T47D (cell line): ENCODE data around the gene FAM199X.

ENCODE experiments used
- DNase-seq, 2 experiments: peaks; one replicate each; pipeline versions ENCODE4 v3.0.0 to v3.0.0-alpha.2; 2011 to 2012; ENCODE audit warnings: low read depth in 1 of 2, low spot score in 1 of 2
- JUND ChIP-seq: IDR thresholded peaks from 2 replicates; pipeline ENCODE4 v1.6.1; 2012; ENCODE audit warnings: low read depth
- in situ Hi-C: cut with HindIII; loops from 2 replicates; pipeline ENCODE4 v1.10.0; 2016; ENCODE audit warnings: low sequenced_read_pairs, low pct_unique_long_range_greater_than_20kb

FAM199X gene

DNA sequence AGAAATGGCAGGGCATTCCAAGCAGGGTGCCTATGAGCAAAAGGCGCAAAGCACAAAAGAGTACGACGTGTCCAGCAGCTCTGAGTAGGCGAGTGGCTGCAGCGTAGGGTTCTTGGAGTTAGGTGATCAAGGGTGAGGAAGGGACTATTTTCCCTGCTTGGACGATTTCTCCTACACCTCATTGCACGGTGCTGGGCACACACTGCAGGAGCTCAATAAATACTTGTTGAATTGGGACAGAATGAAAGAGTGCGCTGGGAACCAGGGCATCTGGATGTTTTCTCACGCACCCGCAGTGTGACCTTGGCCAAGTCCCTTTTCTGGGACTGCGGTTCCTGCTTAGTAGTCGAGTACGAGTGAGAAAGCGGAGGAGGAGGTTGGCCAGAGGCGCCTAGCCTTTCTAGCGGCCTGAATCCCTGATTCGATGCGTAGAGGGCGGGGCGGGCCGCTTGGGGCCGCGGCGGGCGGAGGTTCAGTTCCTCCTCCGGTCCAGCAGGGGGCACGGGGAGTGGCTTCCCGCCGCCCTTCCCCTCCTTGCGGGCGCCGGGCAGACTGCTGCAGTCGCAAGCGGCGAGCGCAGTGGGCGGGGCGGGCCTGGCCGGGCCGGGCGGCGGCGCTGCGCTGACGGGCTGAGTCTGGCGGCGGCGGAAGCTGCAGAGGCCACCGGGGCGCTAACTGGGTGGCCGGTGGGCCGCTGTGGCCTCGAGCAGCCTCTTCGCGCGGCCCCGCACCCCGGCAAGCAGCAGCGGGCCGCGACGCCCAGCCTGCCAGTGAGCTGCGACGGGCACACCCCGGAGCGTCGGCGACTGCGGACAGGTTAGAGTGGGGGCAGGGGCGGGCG is at the start of gene FAM199X:
TSS of gene FAM199X (plus strand) at position 560 of the 841 bp plus-strand sequence. CDS start 333 bp downstream, outside the sequence.
- DNase-seq: peak; percentile 24 to 84
- in situ Hi-C loops: no loop called here
- TF ChIP-seq JUND: no peak

- no peak for DNase-seq
- no peak for TF ChIP-seq JUND
- in situ Hi-C loops: no loop called here
Measured at GRCh38 chrX:104117759-104118158, 48.5 kb upstream of the FAM199X start.

DNA sequence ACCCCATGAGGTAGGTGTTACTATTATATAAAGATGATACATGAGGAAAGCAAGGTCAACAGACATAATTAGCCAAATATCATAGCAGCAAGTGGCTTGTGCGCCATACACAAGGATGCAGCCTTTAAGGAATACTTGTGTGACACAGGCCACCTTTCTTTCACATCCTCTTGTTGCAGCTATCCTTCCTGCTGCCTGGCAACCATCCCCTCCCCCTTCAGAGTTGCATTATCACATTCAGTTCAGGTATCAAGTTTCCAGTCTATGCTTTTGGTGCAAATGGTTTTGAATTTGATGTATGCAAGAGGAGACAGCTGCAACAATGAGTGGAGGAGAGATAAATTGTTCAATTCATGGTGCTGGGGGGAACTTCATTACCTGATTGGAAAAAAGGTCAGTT is 47.5 kb upstream of the FAM199X start:
- no peak for TF ChIP-seq JUND
- no peak for DNase-seq
- in situ Hi-C loops: no loop called here

GRCh38 chrX:104122829-104123228 is 43.4 kb upstream of the FAM199X start:
- no peak for TF ChIP-seq JUND
- in situ Hi-C loops: no loop called here
- DNase-seq: no peak

- DNase-seq: no peak
- in situ Hi-C loops: no loop called here
- no peak for TF ChIP-seq JUND
Measured at GRCh38 chrX:104126856-104127255, 39.4 kb upstream of the FAM199X start.

- in situ Hi-C loops: no loop called here
Measured at GRCh38 chrX:104130808-104131207, 35.4 kb upstream of the FAM199X start.

GRCh38 chrX:104134583-104135261 is 31.5 kb upstream of the FAM199X start:
- no peak for TF ChIP-seq JUND
- no peak for DNase-seq
- in situ Hi-C loops: no loop called here

More at GRCh38 chrX:104130808-104131207, 35.4 kb upstream of the FAM199X start:
- DNase-seq: no peak
- no peak for TF ChIP-seq JUND

GRCh38 chrX:104135677-104136076 is 30.6 kb upstream of the FAM199X start:
- TF ChIP-seq JUND: no peak
- no peak for DNase-seq
- in situ Hi-C loops: no loop called here

GRCh38 chrX:104136241-104137019 is 29.8 kb upstream of the FAM199X start:
- in situ Hi-C loops: no loop called here
- DNase-seq: peak; percentile 16 to 72
- no peak for TF ChIP-seq JUND

- TF ChIP-seq JUND: no peak
- in situ Hi-C loops: no loop called here
- DNase-seq: peak in 1 of 2 experiments; percentile 7
Measured at GRCh38 chrX:104137496-104137895, 28.8 kb upstream of the FAM199X start.

DNA sequence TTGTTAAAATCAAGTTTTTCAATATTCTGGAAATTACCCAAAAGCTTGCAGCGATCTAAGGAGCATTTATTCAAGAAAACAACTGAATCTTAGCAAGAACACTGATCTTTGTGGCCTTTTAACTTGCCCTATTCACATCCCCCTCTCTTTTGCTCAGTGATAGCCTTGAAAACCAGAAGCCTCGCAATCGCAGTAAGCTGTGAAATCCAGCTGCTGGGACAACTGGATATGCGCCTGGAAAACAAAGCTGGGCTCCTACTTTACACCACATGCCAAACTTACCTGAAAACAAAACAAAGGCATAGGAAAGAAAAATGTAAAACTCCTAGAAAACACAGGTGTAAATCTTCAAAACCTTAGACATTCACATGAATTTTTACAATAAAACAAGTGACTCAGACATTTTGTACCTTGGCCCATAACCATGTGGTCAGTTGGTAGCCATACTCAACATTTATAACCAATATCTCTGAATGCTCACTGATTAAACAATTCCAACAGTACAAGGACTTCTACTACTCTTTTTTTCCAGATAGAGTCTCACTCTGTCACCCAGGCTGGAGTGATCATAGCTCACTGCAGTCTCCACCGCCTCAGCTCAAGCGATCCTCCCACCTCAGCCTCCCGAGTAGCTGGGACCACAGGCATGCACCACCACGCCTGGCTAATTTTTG is 25.0 kb upstream of the FAM199X start:
- TF ChIP-seq JUND: no peak
- in situ Hi-C loops: no loop called here
- DNase-seq: no peak

GRCh38 chrX:104151037-104151436 is 15.2 kb upstream of the FAM199X start:
- no peak for DNase-seq
- no peak for TF ChIP-seq JUND
- in situ Hi-C loops: no loop called here
